ENCODE measurements around the gene RPL10A. TPM values are rescaled to one million over a fixed set of nuclear protein-coding genes. Genes with fewer than 3 reads are reported as not detected.
A peak's percentile ranks its signal among the peaks of the same experiment; 100 is the strongest.

The RPL10A gene
- total RNA-seq, 6 donors from 2014 or later: 474 to 1,092 (median 918) TPM

GRCh38 chr6:35439308-35439707 is 28.9 kb upstream of the RPL10A start:
- H3K4me3 ChIP-seq: no peak overlapping the region
- TF ChIP-seq EP300 (IDR thresholded peaks at IDR 0.05) (no peak), CTCF (IDR thresholded peaks at IDR 0.05) (no peak), POLR2A (IDR thresholded peaks at IDR 0.05) (no peak), POLR2AphosphoS5 (IDR thresholded peaks at IDR 0.05) (no peak)
- H3K4me1 ChIP-seq: no peaks in the 10 kb centered on the region
- ATAC-seq (ENCODE audit: low FRiP score in 2 of 2) (no peak), DNase-seq (no peak)
- 43 to 48% methylated on average over 3 of the region's 3 CpGs for WGBS, 2 donors
- no peaks in the 10 kb centered on the region for H3K27me3 ChIP-seq
- no peak overlapping the region for H3K27ac ChIP-seq
- no peaks in the 10 kb centered on the region for H3K36me3 ChIP-seq
- no peaks in the 10 kb centered on the region for H3K9me3 ChIP-seq

- no peaks in the 10 kb centered on the region for H3K4me1 ChIP-seq
- ATAC-seq (ENCODE audit: low FRiP score in 2 of 2) (peak in 1 of 2 donors; percentile 8), DNase-seq (no peak)
- 82 to 91% methylated on average over 3 of the region's 3 CpGs for WGBS, 2 donors
- H3K9me3 ChIP-seq: no peaks in the 10 kb centered on the region
- TF ChIP-seq CTCF (IDR thresholded peaks at IDR 0.05) (no peak), EP300 (IDR thresholded peaks at IDR 0.05) (no peak), POLR2A (IDR thresholded peaks at IDR 0.05) (no peak), POLR2AphosphoS5 (IDR thresholded peaks at IDR 0.05) (no peak)
- no peaks in the 10 kb centered on the region for H3K36me3 ChIP-seq
- H3K27ac ChIP-seq: no peak overlapping the region
- H3K27me3 ChIP-seq: no peaks in the 10 kb centered on the region
- no peak overlapping the region for H3K4me3 ChIP-seq
Measured at GRCh38 chr6:35441205-35441604, 27.0 kb upstream of the RPL10A start.

- ATAC-seq (ENCODE audit: low FRiP score in 2 of 2): no peak
- Histone ChIP-seq H3K36me3 (no peaks in the 10 kb centered on the region), H3K27me3 (no peaks in the 10 kb centered on the region), H3K9me3 (no peaks in the 10 kb centered on the region), H3K4me1 (no peaks in the 10 kb centered on the region), H3K4me3 (no peak overlapping the region), H3K27ac (no peak overlapping the region)
- DNase-seq: no peak
- 88 to 95% methylated on average over 4 of the region's 4 CpGs for WGBS, 2 donors
- TF ChIP-seq CTCF (IDR thresholded peaks at IDR 0.05): no peak
- no peak for TF ChIP-seq POLR2A (IDR thresholded peaks at IDR 0.05)
- no peak for TF ChIP-seq EP300 (IDR thresholded peaks at IDR 0.05)
- no peak for TF ChIP-seq POLR2AphosphoS5 (IDR thresholded peaks at IDR 0.05)
Measured at GRCh38 chr6:35441642-35442041, 26.6 kb upstream of the RPL10A start.

GRCh38 chr6:35442693-35443092 is 25.5 kb upstream of the RPL10A start:
- Histone ChIP-seq H3K27me3 (no peaks in the 10 kb centered on the region), H3K27ac (no peak overlapping the region), H3K4me3 (no peak overlapping the region), H3K4me1 (no peaks in the 10 kb centered on the region), H3K9me3 (no peaks in the 10 kb centered on the region), H3K36me3 (no peaks in the 10 kb centered on the region)
- no peak for TF ChIP-seq POLR2A (IDR thresholded peaks at IDR 0.05)
- no peak for TF ChIP-seq POLR2AphosphoS5 (IDR thresholded peaks at IDR 0.05)
- TF ChIP-seq EP300 (IDR thresholded peaks at IDR 0.05): no peak
- TF ChIP-seq CTCF (IDR thresholded peaks at IDR 0.05): no peak
- DNase-seq: no peak
- no peak for ATAC-seq (ENCODE audit: low FRiP score in 2 of 2)
- 80 to 84% methylated on average over 4 to 5 of the region's 5 CpGs for WGBS, 2 donors

- H3K4me3 ChIP-seq: no peak overlapping the region
- H3K4me1 ChIP-seq: no peaks in the 10 kb centered on the region
- 88 to 92% methylated on average over 4 to 6 of the region's 9 CpGs for WGBS, 2 donors
- no peaks in the 10 kb centered on the region for H3K36me3 ChIP-seq
- no peaks in the 10 kb centered on the region for H3K27me3 ChIP-seq
- DNase-seq (peak in 1 of 2 donors; percentile 66), ATAC-seq (ENCODE audit: low FRiP score in 2 of 2) (no peak)
- no peaks in the 10 kb centered on the region for H3K9me3 ChIP-seq
- TF ChIP-seq CTCF (IDR thresholded peaks at IDR 0.05) (no peak), EP300 (IDR thresholded peaks at IDR 0.05) (no peak), POLR2A (IDR thresholded peaks at IDR 0.05) (no peak), POLR2AphosphoS5 (IDR thresholded peaks at IDR 0.05) (no peak)
- H3K27ac ChIP-seq: no peak overlapping the region
Measured at GRCh38 chr6:35443341-35444030, 24.7 kb upstream of the RPL10A start.

Data from upper lobe of left lung (tissue), 6 donors.